ENCODE data around the gene MEAF6.

GRCh38 chr1:37472994-37473393 is 41.6 kb downstream of the MEAF6 start:
- no peak for TF ChIP-seq ZBTB7A (IDR thresholded peaks at IDR 0.05; ENCODE audit: low read depth)
- no peak for TF ChIP-seq EP300 (IDR thresholded peaks at IDR 0.05; ENCODE audit: borderline replicate concordance)
